Smooth muscle cell (in vitro differentiated cells): ENCODE data around the gene KLC3. TPM values are rescaled to one million over a fixed set of nuclear protein-coding genes. Genes with fewer than 3 reads are reported as not detected.

ENCODE experiments used
- DNase-seq: peaks from one replicate; lab custom pipeline; 2025; ENCODE audit not compliant: unreplicated experiment; lab: John Stamatoyannopoulos, UW
- H2AFZ ChIP-seq: fragments of 200-600 bp; sonication (generic); 2 replicates; pipeline ENCODE4 v1.6.0; 2016; ENCODE audit warnings: antibody characterized with exemption, low read depth, mild to moderate bottlenecking
- H3F3A ChIP-seq: fragments of 200-600 bp; sonication (generic); 2 replicates; pipeline ENCODE4 v1.6.0; 2017; ENCODE audit warnings: antibody characterized with exemption, low read depth
- H3K27ac ChIP-seq: fragments of 200-600 bp; sonication (generic); 2 replicates; pipeline ENCODE4 v1.5.1; 2016; ENCODE audit warnings: low read depth, mild to moderate bottlenecking
- H3K27me3 ChIP-seq: fragments of 200-600 bp; sonication (generic); 2 replicates; pipeline ENCODE4 v1.6.1; 2016; ENCODE audit warnings: low read depth, mild to moderate bottlenecking
- H3K36me3 ChIP-seq: fragments of 200-600 bp; sonication (generic); 2 replicates; pipeline ENCODE4 v1.5.1; 2016; ENCODE audit warnings: low read depth
- H3K4me1 ChIP-seq: fragments of 200-600 bp; sonication (generic); 2 replicates; pipeline ENCODE4 v1.5.1; 2016; ENCODE audit warnings: low read depth
- H3K4me2 ChIP-seq: fragments of 200-600 bp; sonication (generic); 2 replicates; pipeline ENCODE4 v1.6.0; 2016; ENCODE audit warnings: mild to moderate bottlenecking
- H3K4me3 ChIP-seq: fragments of 200-600 bp; sonication (generic); 2 replicates; pipeline ENCODE4 v1.5.1; 2016; ENCODE audit warnings: mild to moderate bottlenecking
- H3K79me2 ChIP-seq: fragments of 200-600 bp; sonication (generic); 2 replicates; pipeline ENCODE4 v1.6.0; 2016; ENCODE audit warnings: low read depth, mild to moderate bottlenecking
- H3K9ac ChIP-seq: fragments of 200-600 bp; sonication (generic); 2 replicates; pipeline ENCODE4 v1.6.0; 2016; ENCODE audit warnings: low read depth
- H3K9me3 ChIP-seq: fragments of 200-600 bp; sonication (generic); replicated peaks from 2 replicates; pipeline ENCODE4 v1.5.1; 2016; ENCODE audit warnings: low read depth
- H4K20me1 ChIP-seq: fragments of 200-600 bp; sonication (generic); 2 replicates; pipeline ENCODE4 v1.6.0; 2016; ENCODE audit warnings: low read depth
- CTCF ChIP-seq: fragments of 200-600 bp; sonication (generic); IDR thresholded peaks from 2 replicates; pipeline ENCODE4 v1.5.1; 2017; ENCODE audit warnings: borderline replicate concordance, mild to moderate bottlenecking, antibody characterized with exemption; ENCODE audit not compliant: insufficient read depth, poor library complexity, severe bottlenecking
- WGBS: methylation state at CpG from one replicate; pipeline ENCODE4 v1.1.7; 2016; ENCODE audit warnings: low lambda C conversion rate; 5-methylcytosine and 5-hydroxymethylcytosine counted together
- polyA plus RNA-seq: library from polyadenylated mRNA; unstranded; fragments of >200 nt; fragmentation: Nextera tagmentation; extraction: Ambion mirVana; gene quantifications from 2 replicates; pipeline ENCODE4 v1.2.1, GENCODE V29; 2016
- total RNA-seq: library from RNA; depleted of rRNA; stranded (reverse); fragments of >200 nt; gene quantifications from 2 replicates; pipeline ENCODE4 v1.2.3, GENCODE V29; 2014

Gene KLC3
- total and polyA plus RNA-seq, 2 experiments from 2014 or later, result 4.8 to 6.3 TPM

- Histone ChIP-seq H3K4me3 (no peak overlapping the region), H3F3A (no peaks in the 10 kb centered on the region), H3K9ac (no peak overlapping the region), H3K4me2 (no peak overlapping the region), H3K27ac (no peak overlapping the region), H3K9me3 (no peaks in the 10 kb centered on the region), H3K4me1 (no peaks in the 10 kb centered on the region), H3K27me3 (peaks cover 6% of the 10 kb centered on the region), H3K79me2 (no peaks in the 10 kb centered on the region), H3K36me3 (no peaks in the 10 kb centered on the region), H4K20me1 (no peaks in the 10 kb centered on the region), H2AFZ (no peak overlapping the region)
- WGBS, result 96% methylated on average over 17 of the region's 17 CpGs
- no peak for TF ChIP-seq CTCF
- DNase-seq, result no peak
These were observed 8.9 kb downstream of the KLC3 start for GRCh38 chr19:45349430-45349941.

GRCh38 chr19:45350477-45351058 is 10.0 kb downstream of the KLC3 start:
- H3K4me1 ChIP-seq, result no peaks in the 10 kb centered on the region
- H3K27me3 ChIP-seq, result peaks cover 6% of the 10 kb centered on the region
- no peak for TF ChIP-seq CTCF
- WGBS, result 95% methylated on average over 16 of the region's 17 CpGs
- no peak overlapping the region for H3K4me3 ChIP-seq
- H3K27ac ChIP-seq, result no peak overlapping the region
- DNase-seq, result no peak
- H2AFZ ChIP-seq, result no peak overlapping the region
- H4K20me1 ChIP-seq, result no peaks in the 10 kb centered on the region
- no peak overlapping the region for H3K4me2 ChIP-seq
- no peaks in the 10 kb centered on the region for H3K79me2 ChIP-seq
- no peaks in the 10 kb centered on the region for H3K36me3 ChIP-seq
- H3K9ac ChIP-seq, result no peak overlapping the region
- H3K9me3 ChIP-seq, result no peaks in the 10 kb centered on the region
- no peaks in the 10 kb centered on the region for H3F3A ChIP-seq

DNA sequence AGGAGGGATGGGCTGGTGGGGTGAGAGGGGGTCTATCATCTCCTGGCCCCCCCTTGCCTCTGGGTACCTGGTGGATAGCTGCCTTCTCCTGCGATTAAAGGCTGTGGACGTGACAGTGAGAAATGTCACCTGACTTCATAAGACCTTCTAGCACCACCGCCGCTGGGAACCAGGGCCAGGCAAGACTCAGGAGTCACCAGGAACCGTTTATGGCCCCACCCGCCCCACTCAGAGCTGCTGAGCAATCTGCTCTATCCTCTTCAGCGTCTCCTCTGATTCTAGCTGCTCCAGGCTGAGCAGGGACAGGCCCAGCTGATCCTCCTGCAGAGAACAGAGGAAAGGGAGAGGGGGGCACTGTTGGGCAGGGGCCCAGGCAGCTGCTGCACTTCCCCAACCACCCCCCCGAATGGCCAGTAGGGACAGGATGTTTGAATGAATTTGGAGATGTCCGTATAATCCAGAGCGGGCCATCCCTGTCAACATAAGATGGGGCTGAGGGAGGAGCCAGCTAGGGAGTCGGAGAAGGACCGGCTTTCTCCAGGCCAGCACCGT is 10.9 kb downstream of the KLC3 start:
- Histone ChIP-seq H3K4me2 (no peak overlapping the region), H3F3A (no peaks in the 10 kb centered on the region), H3K27ac (no peak overlapping the region), H3K79me2 (no peaks in the 10 kb centered on the region), H3K9ac (no peak overlapping the region), H3K4me3 (no peak overlapping the region), H3K9me3 (no peaks in the 10 kb centered on the region), H2AFZ (no peak overlapping the region), H3K4me1 (no peaks in the 10 kb centered on the region), H4K20me1 (no peaks in the 10 kb centered on the region), H3K27me3 (peaks cover 4% of the 10 kb centered on the region), H3K36me3 (no peaks in the 10 kb centered on the region)
- TF ChIP-seq CTCF, result no peak
- no peak for DNase-seq
- WGBS, result 95% methylated on average over 13 of the region's 13 CpGs

- H3K9me3 ChIP-seq, result no peaks in the 10 kb centered on the region
- no peaks in the 10 kb centered on the region for H3K4me1 ChIP-seq
- no peak overlapping the region for H3K4me2 ChIP-seq
- no peaks in the 10 kb centered on the region for H3K79me2 ChIP-seq
- H3K4me3 ChIP-seq, result no peak overlapping the region
- DNase-seq, result no peak
- TF ChIP-seq CTCF, result no peak
- no peak overlapping the region for H3K9ac ChIP-seq
- H4K20me1 ChIP-seq, result no peaks in the 10 kb centered on the region
- H3K27me3 ChIP-seq, result no peaks in the 10 kb centered on the region
- H3K36me3 ChIP-seq, result no peaks in the 10 kb centered on the region
- no peak overlapping the region for H2AFZ ChIP-seq
- WGBS, result 96% methylated on average over 15 of the region's 15 CpGs
- H3K27ac ChIP-seq, result no peak overlapping the region
- H3F3A ChIP-seq, result no peaks in the 10 kb centered on the region
These were observed 11.5 kb downstream of the KLC3 start for GRCh38 chr19:45352062-45352461.
